Activated T-helper 2 cell treated with anti-CD3 and anti-CD28 coated beads, Interferon-gamma antibody, Interleukin-2, Interleukin-4, amounts not matched to agents 10 μg/mL and 5 μg/mL and 100 μg/mL, durations not matched to agents 14 hours and 24 hours and 36 hours (primary cell): Measurements from ENCODE around the gene OR52H1. TPM values are rescaled to one million over a fixed set of nuclear protein-coding genes. Genes with fewer than 3 reads are reported as not detected.

Source experiments
- DNase-seq: peaks from one replicate; pipeline ENCODE4 v3.0.0; 2021; ENCODE audit warnings: low spot score
- H3K27ac Mint-ChIP-seq: one replicate; pipeline ENCODE4 v1.8.0; 2021; ENCODE audit warnings: mixed read lengths
- H3K27me3 Mint-ChIP-seq: one replicate; pipeline ENCODE4 v1.8.0; 2021; ENCODE audit warnings: low read depth, mixed read lengths
- H3K36me3 Mint-ChIP-seq: one replicate; pipeline ENCODE4 v1.8.0; 2021; ENCODE audit warnings: low read depth, mixed read lengths
- H3K4me1 Mint-ChIP-seq: one replicate; pipeline ENCODE4 v1.8.0; 2021; ENCODE audit warnings: low read depth, mixed read lengths
- H3K4me3 Mint-ChIP-seq: one replicate; pipeline ENCODE4 v1.8.0; 2021; ENCODE audit warnings: low read depth, mild to moderate bottlenecking, moderate library complexity, mixed read lengths
- H3K9me3 Mint-ChIP-seq: one replicate; pipeline ENCODE4 v1.8.0; 2021; ENCODE audit warnings: mixed read lengths
- intact Hi-C: fragments of 100-400 bp; cut with micrococcal nuclease; formaldehyde crosslinking; loops from one replicate; pipeline ENCODE4 v1.15.1; 2023
- total RNA-seq: library from RNA; stranded (reverse); gene quantifications from 2 replicates; pipeline ENCODE4 v1.2.3, GENCODE V29; 2022

The OR52H1 gene
- total RNA-seq, 1 donor from 2014 or later: not detected

- peaks cover 3% of the 10 kb centered on the region for H3K27me3 Mint-ChIP-seq
- H3K9me3 Mint-ChIP-seq: peaks cover 11% of the 10 kb centered on the region
- H3K4me3 Mint-ChIP-seq: no peak overlapping the region
- no peaks in the 10 kb centered on the region for H3K36me3 Mint-ChIP-seq
- intact Hi-C loops: no loop called here
- H3K27ac Mint-ChIP-seq: no peak overlapping the region
- no peak for DNase-seq
- H3K4me1 Mint-ChIP-seq: peaks cover 3% of the 10 kb centered on the region
Observed at GRCh38 chr11:5564259-5565019, 16.1 kb upstream of the OR52H1 start.

- H3K4me1 Mint-ChIP-seq: no peaks in the 10 kb centered on the region
- no peaks in the 10 kb centered on the region for H3K36me3 Mint-ChIP-seq
- H3K27me3 Mint-ChIP-seq: peaks cover 9% of the 10 kb centered on the region
- H3K9me3 Mint-ChIP-seq: no peaks in the 10 kb centered on the region
- intact Hi-C loops: no loop called here
- no peak overlapping the region for H3K27ac Mint-ChIP-seq
- H3K4me3 Mint-ChIP-seq: no peak overlapping the region
- DNase-seq: no peak
Observed at GRCh38 chr11:5557751-5558150, 9.4 kb upstream of the OR52H1 start.

GRCh38 chr11:5556596-5557188 is 8.4 kb upstream of the OR52H1 start:
- H3K27me3 Mint-ChIP-seq: peaks cover 9% of the 10 kb centered on the region
- no peaks in the 10 kb centered on the region for H3K36me3 Mint-ChIP-seq
- intact Hi-C loops: no loop called here
- H3K9me3 Mint-ChIP-seq: no peaks in the 10 kb centered on the region
- no peak for DNase-seq
- no peak overlapping the region for H3K4me3 Mint-ChIP-seq
- H3K4me1 Mint-ChIP-seq: no peaks in the 10 kb centered on the region
- no peak overlapping the region for H3K27ac Mint-ChIP-seq

- Mint-ChIP-seq H3K9me3 (no peaks in the 10 kb centered on the region), H3K36me3 (no peaks in the 10 kb centered on the region), H3K4me1 (no peaks in the 10 kb centered on the region), H3K4me3 (no peak overlapping the region), H3K27me3 (peaks cover 9% of the 10 kb centered on the region), H3K27ac (no peak overlapping the region)
- intact Hi-C loops: no loop called here
- no peak for DNase-seq
Observed at GRCh38 chr11:5553343-5553742, 5.0 kb upstream of the OR52H1 start.

- no peak overlapping the region for H3K27ac Mint-ChIP-seq
- H3K9me3 Mint-ChIP-seq: no peaks in the 10 kb centered on the region
- no peaks in the 10 kb centered on the region for H3K36me3 Mint-ChIP-seq
- intact Hi-C loops: no loop called here
- H3K27me3 Mint-ChIP-seq: peaks cover 5% of the 10 kb centered on the region
- no peaks in the 10 kb centered on the region for H3K4me1 Mint-ChIP-seq
- H3K4me3 Mint-ChIP-seq: no peak overlapping the region
- DNase-seq: no peak
Observed at GRCh38 chr11:5550440-5551095, 2.2 kb upstream of the OR52H1 start.

GRCh38 chr11:5547982-5548381 is 358 bp downstream of the OR52H1 start:
- Mint-ChIP-seq H3K4me3 (no peak overlapping the region), H3K9me3 (no peaks in the 10 kb centered on the region), H3K27me3 (no peaks in the 10 kb centered on the region), H3K4me1 (no peaks in the 10 kb centered on the region), H3K36me3 (no peaks in the 10 kb centered on the region), H3K27ac (no peak overlapping the region)
- DNase-seq: no peak
- intact Hi-C loops: no loop called here

- Mint-ChIP-seq H3K36me3 (no peaks in the 10 kb centered on the region), H3K27ac (no peak overlapping the region), H3K4me3 (no peak overlapping the region), H3K4me1 (no peaks in the 10 kb centered on the region), H3K27me3 (no peaks in the 10 kb centered on the region), H3K9me3 (no peaks in the 10 kb centered on the region)
- no peak for DNase-seq
- intact Hi-C loops: no loop called here
Observed at GRCh38 chr11:5546457-5546856, 1.9 kb downstream of the OR52H1 start.

GRCh38 chr11:5541427-5541826 is 6.9 kb downstream of the OR52H1 start:
- Mint-ChIP-seq H3K4me3 (no peak overlapping the region), H3K4me1 (no peaks in the 10 kb centered on the region), H3K36me3 (no peaks in the 10 kb centered on the region), H3K9me3 (no peaks in the 10 kb centered on the region), H3K27me3 (no peaks in the 10 kb centered on the region), H3K27ac (no peak overlapping the region)
- intact Hi-C loops: no loop called here
- DNase-seq: no peak

GRCh38 chr11:5536482-5536881 is 11.9 kb downstream of the OR52H1 start:
- no peak for DNase-seq
- H3K4me3 Mint-ChIP-seq: no peak overlapping the region
- no peak overlapping the region for H3K27ac Mint-ChIP-seq
- intact Hi-C loops: no loop called here
- H3K4me1 Mint-ChIP-seq: no peaks in the 10 kb centered on the region
- H3K27me3 Mint-ChIP-seq: no peaks in the 10 kb centered on the region
- no peaks in the 10 kb centered on the region for H3K36me3 Mint-ChIP-seq
- no peaks in the 10 kb centered on the region for H3K9me3 Mint-ChIP-seq

- no peaks in the 10 kb centered on the region for H3K4me1 Mint-ChIP-seq
- no peaks in the 10 kb centered on the region for H3K27me3 Mint-ChIP-seq
- DNase-seq: no peak
- no peak overlapping the region for H3K4me3 Mint-ChIP-seq
- no peak overlapping the region for H3K27ac Mint-ChIP-seq
- H3K9me3 Mint-ChIP-seq: no peaks in the 10 kb centered on the region
- H3K36me3 Mint-ChIP-seq: no peaks in the 10 kb centered on the region
- intact Hi-C loops: no loop called here
Observed at GRCh38 chr11:5534046-5534445, 14.3 kb downstream of the OR52H1 start.

GRCh38 chr11:5531053-5531831 is 17.1 kb downstream of the OR52H1 start:
- Mint-ChIP-seq H3K4me1 (no peaks in the 10 kb centered on the region), H3K27ac (no peak overlapping the region), H3K4me3 (no peak overlapping the region), H3K9me3 (no peaks in the 10 kb centered on the region), H3K27me3 (no peaks in the 10 kb centered on the region), H3K36me3 (no peaks in the 10 kb centered on the region)
- no peak for DNase-seq
- intact Hi-C loops: no loop called here

- no peaks in the 10 kb centered on the region for H3K4me1 Mint-ChIP-seq
- intact Hi-C loops: no loop called here
- H3K27ac Mint-ChIP-seq: no peak overlapping the region
- H3K9me3 Mint-ChIP-seq: no peaks in the 10 kb centered on the region
- no peaks in the 10 kb centered on the region for H3K36me3 Mint-ChIP-seq
- H3K27me3 Mint-ChIP-seq: no peaks in the 10 kb centered on the region
- no peak for DNase-seq
- no peak overlapping the region for H3K4me3 Mint-ChIP-seq
Observed at GRCh38 chr11:5528495-5528894, 19.8 kb downstream of the OR52H1 start.

- no peak for DNase-seq
- Mint-ChIP-seq H3K4me1 (no peaks in the 10 kb centered on the region), H3K9me3 (no peaks in the 10 kb centered on the region), H3K36me3 (no peaks in the 10 kb centered on the region), H3K27ac (no peak overlapping the region), H3K27me3 (no peaks in the 10 kb centered on the region), H3K4me3 (no peak overlapping the region)
- intact Hi-C loops: no loop called here
Observed at GRCh38 chr11:5527716-5528115, 20.6 kb downstream of the OR52H1 start.
